VCaP (cell line): ENCODE measurements around the gene RRP36.

Experiments
- H3K27ac ChIP-seq: fragments of 450-650 bp; 2 replicates; pipeline ENCODE4 v1.5.1; 2017
- TF ChIP-seq, protein P1 (sequence below): fragments of 450-650 bp; conservative IDR thresholded peaks from 2 replicates; pipeline ENCODE4 v1.5.1; 2017; ENCODE audit warnings: mild to moderate bottlenecking, moderate library complexity

Gene RRP36

DNA sequence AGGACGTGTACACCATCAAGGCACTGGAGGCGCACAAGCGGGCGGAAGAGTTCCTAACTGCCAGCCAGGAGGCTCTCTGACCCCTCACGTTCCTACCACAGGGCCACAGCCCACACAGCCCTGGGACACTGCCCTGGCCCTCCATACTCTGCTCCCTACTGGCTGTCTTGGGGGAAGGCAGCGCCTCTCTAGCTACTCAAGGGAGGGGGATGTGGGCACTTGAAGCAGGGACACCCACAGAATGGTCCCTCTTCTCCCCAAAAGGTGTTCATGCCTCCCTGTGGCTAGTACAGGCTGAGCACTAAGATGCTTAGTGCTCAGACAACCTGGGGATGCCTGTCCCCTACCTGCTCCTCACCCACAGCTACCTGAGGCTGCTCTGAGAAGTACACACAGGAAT lies 10.2 kb upstream of the RRP36 start:
- TF ChIP-seq, protein P1, sequence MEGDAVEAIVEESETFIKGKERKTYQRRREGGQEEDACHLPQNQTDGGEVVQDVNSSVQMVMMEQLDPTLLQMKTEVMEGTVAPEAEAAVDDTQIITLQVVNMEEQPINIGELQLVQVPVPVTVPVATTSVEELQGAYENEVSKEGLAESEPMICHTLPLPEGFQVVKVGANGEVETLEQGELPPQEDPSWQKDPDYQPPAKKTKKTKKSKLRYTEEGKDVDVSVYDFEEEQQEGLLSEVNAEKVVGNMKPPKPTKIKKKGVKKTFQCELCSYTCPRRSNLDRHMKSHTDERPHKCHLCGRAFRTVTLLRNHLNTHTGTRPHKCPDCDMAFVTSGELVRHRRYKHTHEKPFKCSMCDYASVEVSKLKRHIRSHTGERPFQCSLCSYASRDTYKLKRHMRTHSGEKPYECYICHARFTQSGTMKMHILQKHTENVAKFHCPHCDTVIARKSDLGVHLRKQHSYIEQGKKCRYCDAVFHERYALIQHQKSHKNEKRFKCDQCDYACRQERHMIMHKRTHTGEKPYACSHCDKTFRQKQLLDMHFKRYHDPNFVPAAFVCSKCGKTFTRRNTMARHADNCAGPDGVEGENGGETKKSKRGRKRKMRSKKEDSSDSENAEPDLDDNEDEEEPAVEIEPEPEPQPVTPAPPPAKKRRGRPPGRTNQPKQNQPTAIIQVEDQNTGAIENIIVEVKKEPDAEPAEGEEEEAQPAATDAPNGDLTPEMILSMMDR: no peak
- H3K27ac ChIP-seq: no peak overlapping the region

DNA sequence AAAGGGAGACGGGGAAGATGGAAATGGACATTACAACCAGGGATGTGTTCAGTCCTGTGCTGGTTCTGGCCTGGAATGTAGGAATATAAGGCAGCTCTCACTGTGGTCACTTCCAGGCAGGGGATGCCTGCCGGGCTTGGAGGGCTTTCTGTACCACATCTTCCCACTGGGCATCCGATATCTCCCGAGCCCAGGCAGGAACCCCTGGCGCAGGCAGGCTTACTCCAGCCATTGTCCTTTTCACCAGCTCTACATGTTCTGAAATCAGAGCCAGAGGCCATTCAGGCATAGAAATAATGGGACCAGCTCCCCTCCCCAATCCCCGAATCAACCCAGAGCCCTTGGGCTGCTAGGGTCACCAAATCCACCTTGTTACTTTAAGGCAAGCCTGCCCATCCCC lies 9.1 kb upstream of the RRP36 start:
- H3K27ac ChIP-seq: no peak overlapping the region
- TF ChIP-seq, protein P1: no peak

DNA sequence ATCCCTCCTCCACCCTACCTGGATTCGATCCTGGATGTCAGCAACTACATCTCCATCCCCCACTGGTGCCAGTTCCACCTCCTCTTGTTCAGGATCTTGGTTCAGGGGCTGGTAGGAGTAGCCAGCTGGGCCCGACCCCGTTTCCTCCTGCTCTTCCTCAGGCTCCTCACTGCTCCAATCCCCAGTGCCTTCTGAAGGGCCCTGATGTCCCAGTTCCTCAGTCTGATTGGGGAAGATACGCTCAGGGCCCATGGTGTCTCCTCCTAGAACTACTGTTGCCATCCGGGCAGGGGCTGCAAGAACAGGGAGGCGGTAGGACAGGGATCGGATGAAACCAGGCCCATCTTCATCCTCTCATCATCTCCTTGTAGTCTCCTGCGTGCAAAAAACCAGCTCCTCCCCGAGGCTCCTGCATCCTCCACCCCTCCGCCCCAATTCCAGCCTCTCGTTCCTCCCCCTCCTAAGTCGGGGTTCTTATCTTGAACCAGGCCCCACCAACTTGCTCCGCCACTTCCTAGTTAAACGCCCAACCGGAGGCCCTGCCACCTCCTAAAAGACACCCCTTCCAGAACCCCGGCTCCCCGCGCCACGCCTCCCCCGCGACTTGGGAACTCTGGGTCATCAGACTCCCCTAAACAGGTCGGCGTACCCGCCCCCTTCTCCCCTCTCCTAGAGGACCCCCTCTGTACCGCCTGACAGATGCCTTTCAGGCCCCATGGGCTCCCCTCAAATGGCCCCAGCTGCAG lies 8.2 kb upstream of the RRP36 start:
- TF ChIP-seq, protein P1: no peak
- H3K27ac ChIP-seq: peak overlapping the region; percentile 69

DNA sequence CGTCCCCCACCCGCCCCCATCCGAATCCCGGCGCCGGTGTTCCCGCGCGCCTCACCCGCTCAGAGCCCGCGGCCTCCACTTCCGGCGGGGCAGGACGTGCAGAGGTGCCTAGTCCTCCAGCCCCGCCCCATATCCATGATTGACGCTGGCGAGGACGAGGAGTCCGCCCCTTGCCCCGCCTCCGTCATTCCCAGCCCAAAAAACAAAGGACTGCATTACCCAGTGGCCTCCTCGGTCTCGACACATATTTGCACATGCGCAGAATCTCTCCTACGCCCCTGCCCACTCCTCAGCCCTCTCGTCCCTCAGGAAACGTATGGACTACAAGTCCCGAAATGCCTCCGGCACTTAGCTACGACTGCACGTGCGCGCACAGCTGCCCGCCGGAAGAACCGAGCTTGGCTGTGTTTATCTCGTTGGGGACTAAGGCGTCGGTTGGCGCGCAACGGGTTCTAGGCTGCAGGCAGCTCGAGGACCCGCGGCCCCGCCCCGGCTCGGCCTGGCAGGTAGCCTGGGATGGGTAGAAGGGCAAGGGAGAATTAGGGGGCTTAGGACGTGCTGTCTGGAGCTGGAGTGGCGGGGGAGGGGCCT lies 7.5 kb upstream of the RRP36 start, which contains the start of the genes KLHDC3 and MEA1:
KLHDC3 (plus strand) TSS at position 407 of the 591 bp plus-strand sequence. CDS start 2,944 bp downstream, outside the sequence.
MEA1 (minus strand) TSS at position 104 of the 591 bp plus-strand sequence. CDS start 133 bp downstream, outside the sequence.
- TF ChIP-seq, protein P1: no peak
- peak within 1 kb of the TSS; percentile 69 for H3K27ac ChIP-seq

DNA sequence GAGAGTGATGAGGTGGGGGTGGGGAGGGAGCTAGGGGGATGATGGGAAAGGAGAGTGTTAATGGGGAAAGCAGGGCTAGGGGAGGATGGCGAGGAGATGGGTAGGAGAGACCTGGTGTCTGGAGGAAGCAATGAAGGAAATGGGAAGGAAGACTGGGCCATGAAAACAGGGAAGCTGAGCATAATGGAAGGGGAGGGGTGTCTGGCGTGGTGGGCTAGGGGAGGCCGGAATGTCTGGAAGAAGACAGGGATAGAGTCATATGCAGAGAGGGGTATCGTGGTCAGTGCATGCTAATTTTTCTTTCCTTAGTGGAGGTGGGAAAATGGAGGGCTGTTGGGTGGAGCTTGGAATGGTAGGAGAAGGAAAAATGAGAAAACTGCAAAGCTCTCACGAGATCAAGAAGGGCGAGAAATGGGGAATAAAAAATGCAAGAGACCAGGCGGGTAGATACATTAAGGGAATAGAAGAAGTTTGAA lies 7.0 kb upstream of the RRP36 start:
- TF ChIP-seq, protein P1: no peak
- H3K27ac ChIP-seq: peak overlapping the region; percentile 69

DNA sequence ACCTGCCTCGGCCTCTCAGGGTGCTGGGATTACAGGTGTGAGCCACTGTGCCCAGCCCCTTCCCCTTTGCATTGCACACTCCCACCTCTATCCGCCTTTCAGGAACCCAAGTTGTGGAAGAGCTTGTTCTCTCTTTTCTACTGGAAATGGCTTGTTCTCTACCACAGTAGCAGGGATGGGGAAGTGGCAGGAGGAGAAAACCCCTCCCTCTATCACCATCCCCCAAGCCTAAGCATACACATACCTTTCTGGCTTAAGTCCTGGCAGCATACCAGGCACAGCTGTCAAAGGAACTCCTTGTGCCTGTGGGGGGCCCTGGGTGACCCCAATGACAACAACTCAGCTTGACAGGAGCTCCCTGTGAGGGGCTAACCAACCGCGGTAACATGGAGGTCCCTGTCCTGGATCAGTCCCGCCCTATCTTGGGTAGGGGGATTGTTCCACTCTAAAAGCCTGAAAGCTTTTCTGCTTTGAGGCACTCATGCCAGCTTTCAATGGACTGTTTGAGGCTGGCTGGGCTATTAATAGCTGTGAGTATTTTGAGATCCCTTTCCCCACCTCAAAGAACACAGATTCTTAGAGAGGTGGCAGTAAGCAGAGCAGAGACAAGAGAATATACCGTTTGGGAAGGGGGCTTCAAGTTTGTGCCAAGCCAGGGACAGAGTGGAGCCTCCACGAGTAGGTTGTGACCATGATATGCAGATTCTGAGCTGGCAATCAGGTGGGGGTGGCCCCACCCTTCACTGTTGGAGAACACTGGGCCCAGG lies 5.1 kb upstream of the RRP36 start:
- H3K27ac ChIP-seq: no peak overlapping the region
- TF ChIP-seq, protein P1: no peak

DNA sequence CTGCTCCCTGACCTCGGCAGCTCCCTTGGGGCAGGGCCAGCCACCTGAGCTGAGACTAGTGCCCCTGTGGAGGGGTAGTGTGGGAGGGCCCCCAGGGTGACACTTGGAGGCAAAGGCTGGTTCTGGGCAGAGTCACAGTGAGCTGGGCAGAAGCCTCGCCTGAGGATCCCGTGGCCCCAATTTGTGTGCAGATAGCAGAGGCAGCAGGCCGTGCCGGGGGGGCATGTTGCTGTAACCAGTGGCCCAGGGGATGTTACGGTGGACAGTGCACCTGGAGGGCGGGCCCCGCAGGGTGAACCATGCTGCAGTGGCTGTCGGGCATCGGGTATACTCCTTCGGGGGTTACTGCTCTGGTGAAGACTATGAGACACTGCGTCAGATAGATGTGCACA lies 4.5 kb upstream of the RRP36 start:
- H3K27ac ChIP-seq: no peak overlapping the region
- TF ChIP-seq, protein P1: no peak
